Gastroesophageal sphincter (tissue), 3 donors: ENCODE data around the gene FNDC10.
"Not testable (repeated sequence)": the region's sequence is repeated elsewhere in the genome, so short reads cannot be mapped to it uniquely, and the experiment has no call there.

Experiments
- EP300 ChIP-seq: sonication (generic); formaldehyde crosslinking; IDR thresholded peaks from one replicate; pipeline ENCODE4 v1.6.1; 2017; ENCODE audit warnings: antibody characterized with exemption, mild to moderate bottlenecking
- POLR2A ChIP-seq, 2 donors: fragments of 450-650 bp; IDR thresholded peaks; one replicate each; pipeline ENCODE4 v1.6.1; 2017; ENCODE audit warnings: antibody characterized with exemption in 2 of 2, mild to moderate bottlenecking in 2 of 2, moderate library complexity in 1 of 2
- POLR2AphosphoS5 ChIP-seq: sonication (generic); formaldehyde crosslinking; IDR thresholded peaks from one replicate; pipeline ENCODE4 v1.6.1; 2017; ENCODE audit warnings: antibody characterized with exemption
- TF ChIP-seq, protein P1 (sequence below), 4 experiments: fragments of 200-600 bp in 2 of 4; fragments of 450-650 bp in 2 of 4; sonication (generic) in 1 of 4; IDR thresholded peaks; one replicate each; pipeline ENCODE4 v1.5.1; 2017 to 2019; ENCODE audit warnings: antibody characterized with exemption in 4 of 4, mild to moderate bottlenecking in 2 of 4, moderate library complexity in 2 of 4

DNA sequence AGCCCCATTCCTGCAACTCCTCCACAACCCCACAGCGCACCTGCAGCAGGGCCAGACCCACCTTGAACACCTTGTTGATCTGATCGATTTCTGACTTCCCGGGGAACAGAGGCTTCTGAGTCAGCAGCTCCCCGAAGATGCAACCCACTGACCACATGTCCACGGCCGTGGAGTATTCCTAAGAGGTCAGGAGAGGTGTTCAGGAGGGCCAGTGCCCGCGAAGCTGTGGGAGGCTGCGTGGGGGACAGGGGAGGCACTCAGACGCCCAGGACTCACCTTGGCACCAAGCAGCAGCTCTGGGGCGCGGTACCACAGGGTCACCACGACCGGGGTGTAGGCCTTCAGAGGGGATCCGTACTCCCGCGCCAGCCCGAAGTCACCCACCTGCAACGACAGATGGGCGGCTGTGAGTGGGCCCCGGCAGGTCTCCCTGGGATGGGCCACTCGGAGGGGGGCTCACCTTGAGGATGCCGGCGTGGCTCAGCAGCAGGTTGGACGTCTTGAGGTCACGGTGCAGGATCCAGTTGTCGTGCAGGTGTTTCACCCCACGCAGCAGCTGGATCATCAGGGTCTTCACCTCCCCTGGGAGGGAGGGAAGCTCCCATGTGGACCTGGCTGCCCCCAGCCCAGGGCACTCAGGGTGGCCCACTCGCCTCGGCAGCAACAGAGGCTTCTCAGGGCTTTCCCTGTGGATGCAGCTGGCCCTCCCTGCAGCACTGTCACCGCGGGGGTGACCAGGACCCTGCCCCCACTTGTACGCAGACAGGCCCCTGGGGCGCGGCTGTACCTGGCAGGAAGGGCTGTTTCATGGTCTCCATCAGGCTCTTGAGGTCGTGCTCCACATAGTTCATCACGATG, 36.9 kb upstream of the FNDC10 start:
- not testable (repeated sequence) for TF ChIP-seq POLR2A (IDR thresholded peaks at IDR 0.05); EP300; POLR2AphosphoS5
- TF ChIP-seq, protein P1, sequence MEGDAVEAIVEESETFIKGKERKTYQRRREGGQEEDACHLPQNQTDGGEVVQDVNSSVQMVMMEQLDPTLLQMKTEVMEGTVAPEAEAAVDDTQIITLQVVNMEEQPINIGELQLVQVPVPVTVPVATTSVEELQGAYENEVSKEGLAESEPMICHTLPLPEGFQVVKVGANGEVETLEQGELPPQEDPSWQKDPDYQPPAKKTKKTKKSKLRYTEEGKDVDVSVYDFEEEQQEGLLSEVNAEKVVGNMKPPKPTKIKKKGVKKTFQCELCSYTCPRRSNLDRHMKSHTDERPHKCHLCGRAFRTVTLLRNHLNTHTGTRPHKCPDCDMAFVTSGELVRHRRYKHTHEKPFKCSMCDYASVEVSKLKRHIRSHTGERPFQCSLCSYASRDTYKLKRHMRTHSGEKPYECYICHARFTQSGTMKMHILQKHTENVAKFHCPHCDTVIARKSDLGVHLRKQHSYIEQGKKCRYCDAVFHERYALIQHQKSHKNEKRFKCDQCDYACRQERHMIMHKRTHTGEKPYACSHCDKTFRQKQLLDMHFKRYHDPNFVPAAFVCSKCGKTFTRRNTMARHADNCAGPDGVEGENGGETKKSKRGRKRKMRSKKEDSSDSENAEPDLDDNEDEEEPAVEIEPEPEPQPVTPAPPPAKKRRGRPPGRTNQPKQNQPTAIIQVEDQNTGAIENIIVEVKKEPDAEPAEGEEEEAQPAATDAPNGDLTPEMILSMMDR (IDR thresholded peaks at IDR 0.05), result not testable (repeated sequence)
